GM13976 (cell line): Measurements from ENCODE around the gene BOLA3.

Experiments
- DNase-seq: peaks from one replicate; pipeline ENCODE4 v3.0.0; 2012; ENCODE audit warnings: low spot score
- in situ Hi-C: fragments of 300-500 bp; cut with MboI; formaldehyde crosslinking; loops from one replicate; pipeline ENCODE4 v1.12.0; 2022; ENCODE audit warnings: low sequenced_read_pairs, mixed read lengths, inconsistent platforms; ENCODE audit not compliant: unreplicated experiment
- TF ChIP-seq, protein P1 (sequence below): IDR thresholded peaks from 2 replicates; pipeline ENCODE4 v1.5.1; 2012; ENCODE audit warnings: borderline replicate concordance, mild to moderate bottlenecking; ENCODE audit not compliant: insufficient read depth; ENCODE audit errors: extremely low read depth, missing control alignments, control extremely low read depth

BOLA3 gene

DNA sequence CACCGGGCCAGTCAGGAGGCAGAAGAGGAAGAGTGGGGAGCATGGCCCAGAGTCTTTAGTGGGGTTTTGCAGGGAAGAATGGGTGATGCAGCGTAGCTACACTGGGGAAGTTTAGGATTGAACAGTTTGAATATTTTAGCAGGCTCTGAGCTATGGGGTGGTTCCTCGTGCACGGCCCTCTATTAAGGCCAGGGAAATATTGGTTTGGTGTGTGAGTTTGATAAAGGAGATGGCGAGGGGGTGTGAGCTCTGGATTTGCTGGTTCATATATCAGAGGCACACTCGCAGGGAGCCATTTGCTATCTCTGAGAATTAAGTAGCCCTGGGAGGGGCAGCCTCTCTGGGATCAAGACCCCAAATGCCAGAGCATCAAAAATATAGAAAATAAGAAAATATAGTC, 50.1 kb downstream of the BOLA3 start:
- TF ChIP-seq, protein P1, sequence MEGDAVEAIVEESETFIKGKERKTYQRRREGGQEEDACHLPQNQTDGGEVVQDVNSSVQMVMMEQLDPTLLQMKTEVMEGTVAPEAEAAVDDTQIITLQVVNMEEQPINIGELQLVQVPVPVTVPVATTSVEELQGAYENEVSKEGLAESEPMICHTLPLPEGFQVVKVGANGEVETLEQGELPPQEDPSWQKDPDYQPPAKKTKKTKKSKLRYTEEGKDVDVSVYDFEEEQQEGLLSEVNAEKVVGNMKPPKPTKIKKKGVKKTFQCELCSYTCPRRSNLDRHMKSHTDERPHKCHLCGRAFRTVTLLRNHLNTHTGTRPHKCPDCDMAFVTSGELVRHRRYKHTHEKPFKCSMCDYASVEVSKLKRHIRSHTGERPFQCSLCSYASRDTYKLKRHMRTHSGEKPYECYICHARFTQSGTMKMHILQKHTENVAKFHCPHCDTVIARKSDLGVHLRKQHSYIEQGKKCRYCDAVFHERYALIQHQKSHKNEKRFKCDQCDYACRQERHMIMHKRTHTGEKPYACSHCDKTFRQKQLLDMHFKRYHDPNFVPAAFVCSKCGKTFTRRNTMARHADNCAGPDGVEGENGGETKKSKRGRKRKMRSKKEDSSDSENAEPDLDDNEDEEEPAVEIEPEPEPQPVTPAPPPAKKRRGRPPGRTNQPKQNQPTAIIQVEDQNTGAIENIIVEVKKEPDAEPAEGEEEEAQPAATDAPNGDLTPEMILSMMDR: no peak
- in situ Hi-C loops: no loop called here
- no peak for DNase-seq

DNA sequence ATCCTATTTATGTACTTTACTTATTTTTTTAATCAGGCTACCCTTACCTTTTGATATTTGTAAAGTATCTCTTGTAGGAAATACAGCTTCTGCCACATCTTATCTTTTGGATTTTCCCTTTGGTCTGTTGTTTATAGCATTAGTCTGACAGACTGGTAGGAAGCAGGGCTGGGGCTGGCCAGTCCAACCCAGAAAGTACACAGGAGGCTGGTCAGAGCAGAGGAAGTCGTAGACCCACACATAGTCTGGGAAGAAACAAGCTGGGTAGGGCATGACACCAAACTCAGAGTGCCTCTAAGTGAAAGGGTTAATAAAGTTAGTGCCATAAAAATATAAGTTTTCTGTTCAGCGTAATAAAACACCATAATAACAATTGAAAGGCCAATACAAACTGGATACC, 51.7 kb downstream of the BOLA3 start:
- DNase-seq: no peak
- in situ Hi-C loops: no loop called here
- TF ChIP-seq, protein P1: no peak

DNA sequence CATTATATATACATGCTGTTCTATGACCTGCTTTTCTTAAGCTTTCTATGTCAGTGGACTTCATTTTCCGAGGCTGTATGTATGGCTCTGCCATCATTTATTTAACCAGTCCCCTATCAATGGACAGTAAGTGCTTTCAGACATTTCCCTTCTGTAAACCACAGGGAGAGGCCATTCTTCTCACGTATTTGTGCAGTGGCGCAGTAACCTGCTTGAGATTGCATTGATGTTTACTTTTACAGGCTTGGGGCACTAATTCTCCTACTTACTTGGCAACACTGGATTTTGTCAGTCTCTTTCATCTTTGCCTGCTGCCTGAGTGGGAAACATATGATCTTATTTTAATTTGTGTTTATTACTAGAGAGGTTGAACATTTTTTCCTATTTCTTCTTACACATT, 52.1 kb downstream of the BOLA3 start:
- DNase-seq: no peak
- TF ChIP-seq, protein P1: no peak
- in situ Hi-C loops: no loop called here

DNA sequence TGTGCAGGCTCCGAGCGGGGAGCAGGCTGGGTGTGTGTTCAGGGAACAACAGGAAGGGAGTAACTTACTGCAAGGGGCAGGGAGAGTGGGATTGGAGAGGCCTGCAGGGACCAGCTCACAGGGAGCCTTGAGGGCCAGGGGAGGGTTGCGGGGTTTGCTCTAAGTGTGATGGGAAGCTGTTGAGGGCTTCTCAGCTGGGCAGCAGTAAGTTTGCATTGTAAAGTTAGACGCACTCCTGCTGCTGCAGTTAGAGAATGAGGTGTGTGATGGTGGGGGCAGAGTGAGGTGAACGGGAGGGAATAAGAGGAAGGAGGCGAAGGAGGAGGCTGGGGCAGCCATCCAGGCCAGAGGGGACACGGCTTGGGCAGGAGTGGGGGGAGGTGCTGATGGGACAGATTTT, 53.4 kb downstream of the BOLA3 start:
- TF ChIP-seq, protein P1: no peak
- DNase-seq: no peak
- in situ Hi-C loops: no loop called here

DNA sequence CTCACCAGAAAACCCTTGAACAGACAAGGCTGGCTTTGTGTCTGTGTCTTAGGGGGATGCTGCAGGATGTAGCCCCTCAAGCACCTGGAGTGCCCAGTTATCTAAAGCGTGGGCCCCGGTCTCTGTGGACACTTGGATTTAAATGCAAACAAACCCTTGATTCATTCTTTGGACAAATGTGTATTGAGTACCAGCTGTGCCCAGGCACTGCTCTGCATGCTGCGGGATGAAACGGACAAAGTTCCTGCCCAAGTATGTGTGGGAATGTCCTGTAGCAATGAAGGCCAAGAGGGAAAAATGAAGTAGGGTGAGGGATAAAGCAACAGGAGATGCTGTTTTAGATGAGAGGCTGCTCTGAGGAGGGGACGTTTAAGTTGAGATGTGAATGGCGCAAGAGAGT, 53.9 kb downstream of the BOLA3 start:
- in situ Hi-C loops: no loop called here
- no peak for DNase-seq
- TF ChIP-seq, protein P1: no peak

DNA sequence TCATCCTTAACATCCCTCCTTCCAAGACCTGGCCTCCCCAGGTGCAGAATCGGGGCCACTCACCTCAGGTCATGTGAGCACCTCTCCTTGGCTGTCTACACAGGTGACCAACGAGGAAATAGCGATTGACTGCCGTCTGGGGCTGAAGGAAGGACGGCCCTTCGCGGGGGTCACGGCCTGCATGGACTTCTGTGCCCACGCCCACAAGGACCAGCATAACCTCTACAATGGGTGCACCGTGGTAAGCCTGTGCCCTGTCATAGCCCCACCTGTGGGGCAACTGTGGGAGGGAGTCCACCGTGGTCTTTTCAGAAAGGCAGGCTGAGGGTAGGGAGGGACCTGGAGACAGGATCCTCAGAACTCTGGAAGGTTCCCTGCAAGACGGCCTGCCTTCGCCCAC, 54.3 kb downstream of the BOLA3 start:
- TF ChIP-seq, protein P1: no peak
- in situ Hi-C loops: no loop called here

DNA sequence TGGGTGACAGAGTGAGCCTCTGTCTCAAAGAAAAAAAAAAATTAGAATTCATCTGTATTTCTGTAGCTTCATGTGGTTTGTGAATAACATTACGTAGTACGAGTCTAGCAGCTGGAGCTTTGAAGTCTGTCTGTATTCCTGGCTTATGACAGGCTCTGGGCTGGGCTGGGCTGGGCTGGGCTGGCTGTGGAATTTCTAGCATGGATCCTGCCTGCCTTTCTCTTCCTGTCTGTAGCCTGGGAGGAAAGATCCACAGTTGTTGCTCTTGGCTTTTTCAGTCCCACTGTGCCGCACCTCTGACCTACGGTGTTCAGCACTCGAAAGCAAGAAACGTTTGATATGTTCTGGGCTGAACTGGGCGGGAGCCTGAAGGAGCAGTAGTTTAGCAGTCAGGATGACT, 55.4 kb downstream of the BOLA3 start:
- in situ Hi-C loops: no loop called here
- no peak for DNase-seq
- TF ChIP-seq, protein P1: no peak

More for the DNA sequence above, 54.3 kb downstream of the BOLA3 start:
- DNase-seq: no peak
